ENCODE results near the gene EDIL3.

EDIL3 gene, protein sequence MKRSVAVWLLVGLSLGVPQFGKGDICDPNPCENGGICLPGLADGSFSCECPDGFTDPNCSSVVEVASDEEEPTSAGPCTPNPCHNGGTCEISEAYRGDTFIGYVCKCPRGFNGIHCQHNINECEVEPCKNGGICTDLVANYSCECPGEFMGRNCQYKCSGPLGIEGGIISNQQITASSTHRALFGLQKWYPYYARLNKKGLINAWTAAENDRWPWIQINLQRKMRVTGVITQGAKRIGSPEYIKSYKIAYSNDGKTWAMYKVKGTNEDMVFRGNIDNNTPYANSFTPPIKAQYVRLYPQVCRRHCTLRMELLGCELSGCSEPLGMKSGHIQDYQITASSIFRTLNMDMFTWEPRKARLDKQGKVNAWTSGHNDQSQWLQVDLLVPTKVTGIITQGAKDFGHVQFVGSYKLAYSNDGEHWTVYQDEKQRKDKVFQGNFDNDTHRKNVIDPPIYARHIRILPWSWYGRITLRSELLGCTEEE

DNA sequence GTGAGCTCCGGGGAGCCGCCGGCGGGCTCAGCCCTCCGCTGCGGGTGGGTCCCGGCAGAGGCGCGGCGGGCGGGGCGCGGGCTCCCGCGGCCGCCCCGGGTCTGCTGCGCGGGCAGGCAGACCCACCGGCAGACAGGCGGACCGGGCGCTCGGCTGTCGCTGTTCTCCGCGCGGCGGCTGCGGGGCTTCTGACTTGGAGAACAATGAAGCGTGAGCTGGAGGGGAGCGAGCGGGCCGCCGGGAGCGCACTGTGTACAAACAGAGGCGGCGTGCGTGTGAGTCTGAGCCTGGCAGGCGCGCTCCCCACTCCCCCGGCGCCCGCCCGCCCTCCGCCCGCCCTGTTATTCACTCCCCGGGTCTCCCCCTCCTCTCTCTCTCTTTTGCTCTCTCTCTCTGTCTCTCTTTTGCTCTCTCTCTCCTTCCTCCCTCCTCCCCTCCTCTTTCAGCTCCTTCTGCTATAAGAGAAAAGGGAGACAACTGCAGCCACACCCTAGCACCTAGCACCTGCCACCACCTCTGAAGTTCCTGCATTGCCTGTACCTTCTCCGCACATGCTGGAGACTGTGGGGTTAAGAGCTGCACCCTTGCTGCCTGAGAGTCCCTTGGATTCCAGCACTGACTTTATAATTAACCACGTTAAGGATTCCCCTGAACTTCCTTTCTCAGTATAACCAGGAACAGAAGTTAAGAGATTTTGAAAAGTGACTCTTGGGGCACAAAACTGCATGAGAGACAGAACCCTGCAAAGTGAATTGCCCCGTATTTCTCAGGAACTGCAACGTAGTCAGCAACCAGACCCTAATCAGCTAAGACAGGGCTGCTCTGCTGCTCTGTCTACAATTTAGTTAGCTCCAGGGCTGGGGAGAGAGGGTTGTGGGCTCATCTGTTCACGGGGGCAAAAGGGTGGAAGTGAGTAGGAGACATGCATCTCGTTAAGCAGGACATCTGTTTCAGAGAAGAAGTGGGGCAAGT, at the start of gene EDIL3:
EDIL3 (minus strand) TSS at position 277 of the 972 bp plus-strand sequence. CDS start 506 bp downstream, outside the sequence.
- no peak for DNase-seq (ENCODE audit: extremely low spot score, insufficient read length, low read depth)
- no peak for FAIRE-seq

DNA sequence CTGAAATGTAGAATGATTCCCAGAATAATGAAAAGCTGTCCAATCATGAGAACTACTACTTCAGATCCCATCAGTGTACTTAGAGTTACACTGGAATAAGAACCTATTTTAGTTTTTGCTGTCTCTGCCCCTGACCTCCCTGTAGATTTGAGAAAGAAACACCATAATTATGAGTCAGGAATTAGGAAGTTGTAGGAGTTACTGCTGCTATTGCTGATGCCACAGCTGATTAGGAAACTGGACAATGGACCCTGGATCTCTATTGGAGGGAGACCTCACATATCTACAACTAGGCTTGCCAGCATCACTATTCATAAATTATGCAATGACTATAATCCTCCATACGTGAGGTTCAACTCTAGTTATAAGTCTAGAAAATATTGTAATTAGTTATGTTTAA, 48.8 kb upstream of the EDIL3 start:
- DNase-seq (ENCODE audit: extremely low spot score, insufficient read length, low read depth) (no peak), FAIRE-seq (no peak)

DNA sequence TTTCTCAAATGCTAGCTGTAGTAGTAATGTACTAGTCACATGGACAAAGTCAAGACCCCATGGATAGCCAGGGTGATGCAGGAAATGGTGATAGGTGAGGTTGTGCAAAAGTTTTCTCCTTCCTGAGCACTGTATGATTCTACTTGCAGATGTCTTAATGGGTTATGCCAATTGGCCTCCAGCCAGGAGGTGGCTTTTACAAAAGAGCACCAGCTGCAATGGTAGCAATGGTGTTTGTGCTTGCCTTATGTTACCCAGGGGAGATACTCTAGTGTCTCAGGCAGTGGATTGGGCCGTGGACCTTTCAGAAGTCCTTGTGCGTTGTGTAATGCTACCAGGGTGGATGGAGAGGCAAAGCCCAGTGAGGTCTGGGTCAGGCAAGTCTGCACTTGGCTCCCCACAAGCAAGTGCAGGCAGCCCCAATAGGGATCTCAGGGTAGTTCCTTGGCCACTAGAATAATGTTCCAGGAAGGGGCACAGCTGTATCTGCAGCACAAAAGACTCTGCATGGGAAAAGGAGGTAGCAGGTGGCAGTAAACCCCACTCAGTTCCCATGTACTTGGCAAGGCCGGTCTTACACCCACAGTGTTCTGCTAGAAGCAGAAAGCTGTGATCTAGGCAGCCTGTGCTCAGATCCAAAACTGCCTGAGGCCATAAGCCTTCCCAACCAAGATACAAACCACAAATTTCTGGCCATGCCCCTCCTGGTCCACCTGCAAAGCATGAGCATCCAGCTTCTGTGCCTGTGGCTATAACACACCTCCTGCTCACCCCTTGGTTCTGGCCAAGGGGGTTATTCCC, 46.4 kb upstream of the EDIL3 start:
- no peak for DNase-seq (ENCODE audit: extremely low spot score, insufficient read length, low read depth)
- FAIRE-seq = no peak

DNA sequence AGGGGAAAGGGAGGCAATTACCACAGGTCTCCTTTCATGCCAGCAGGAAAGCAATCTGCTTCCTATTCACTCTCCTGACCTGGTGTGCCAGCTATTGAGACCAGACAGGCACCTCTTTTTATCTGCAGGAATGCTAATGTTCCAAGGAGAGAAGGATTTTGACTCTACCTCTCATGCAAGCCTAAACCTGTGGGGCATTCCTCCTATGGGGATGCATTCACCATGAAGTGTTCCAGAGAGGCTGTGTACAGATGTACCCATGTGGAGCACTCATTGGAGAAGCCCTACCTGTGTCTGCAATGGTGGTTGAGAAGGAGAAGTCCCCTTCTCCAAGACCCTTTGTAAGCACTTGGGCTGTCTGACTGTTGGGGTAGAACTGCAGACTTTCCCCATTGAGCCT, 45.4 kb upstream of the EDIL3 start:
- FAIRE-seq (no peak), DNase-seq (ENCODE audit: extremely low spot score, insufficient read length, low read depth) (no peak)

DNA sequence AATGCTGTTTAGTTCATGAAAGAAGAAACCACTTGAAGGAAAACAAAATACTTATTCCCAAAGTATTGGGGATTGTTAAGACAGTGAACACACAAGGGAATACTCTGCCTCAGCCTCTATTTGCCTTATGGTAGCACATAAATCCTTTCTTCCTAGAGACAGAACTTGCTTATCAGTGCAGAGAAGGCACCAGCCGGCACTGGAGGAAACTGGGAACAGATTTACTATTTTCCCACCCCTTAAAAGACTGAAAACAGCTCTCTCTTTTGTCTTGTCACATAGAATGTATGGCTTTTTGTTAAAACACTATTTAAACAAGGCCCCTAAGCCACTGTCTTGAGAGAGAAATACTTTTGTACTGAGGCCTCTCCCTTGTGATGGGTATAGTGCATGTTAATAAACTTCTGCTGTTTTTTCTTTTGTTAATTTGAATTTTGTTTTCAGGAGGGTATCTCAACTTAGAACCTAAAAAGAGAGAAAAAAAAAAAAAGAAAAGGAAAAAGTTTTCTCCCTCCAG, 40.7 kb upstream of the EDIL3 start:
- no peak for FAIRE-seq
- no peak for DNase-seq (ENCODE audit: extremely low spot score, insufficient read length, low read depth)

DNA sequence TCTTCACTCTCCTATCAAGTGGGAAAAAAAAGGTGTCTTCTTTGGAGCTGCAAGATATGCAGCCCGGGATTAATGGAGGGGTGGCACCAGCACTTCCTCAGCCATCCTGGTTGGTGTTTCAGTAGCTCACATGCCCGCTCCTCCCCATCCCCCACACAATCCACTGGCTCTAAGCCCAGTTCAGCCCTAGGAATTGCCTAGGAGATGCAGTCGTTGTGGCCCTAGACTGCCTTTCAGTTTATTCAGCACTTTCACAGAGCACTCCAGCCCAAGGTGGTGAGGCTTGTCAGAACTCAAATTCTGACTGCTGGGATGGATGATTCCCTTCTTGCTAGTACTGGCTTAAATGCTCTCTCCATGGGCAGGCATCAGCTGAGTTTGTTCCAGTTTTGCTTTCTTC, 35.1 kb upstream of the EDIL3 start:
- DNase-seq (ENCODE audit: extremely low spot score, insufficient read length, low read depth) (no peak), FAIRE-seq (no peak)

DNA sequence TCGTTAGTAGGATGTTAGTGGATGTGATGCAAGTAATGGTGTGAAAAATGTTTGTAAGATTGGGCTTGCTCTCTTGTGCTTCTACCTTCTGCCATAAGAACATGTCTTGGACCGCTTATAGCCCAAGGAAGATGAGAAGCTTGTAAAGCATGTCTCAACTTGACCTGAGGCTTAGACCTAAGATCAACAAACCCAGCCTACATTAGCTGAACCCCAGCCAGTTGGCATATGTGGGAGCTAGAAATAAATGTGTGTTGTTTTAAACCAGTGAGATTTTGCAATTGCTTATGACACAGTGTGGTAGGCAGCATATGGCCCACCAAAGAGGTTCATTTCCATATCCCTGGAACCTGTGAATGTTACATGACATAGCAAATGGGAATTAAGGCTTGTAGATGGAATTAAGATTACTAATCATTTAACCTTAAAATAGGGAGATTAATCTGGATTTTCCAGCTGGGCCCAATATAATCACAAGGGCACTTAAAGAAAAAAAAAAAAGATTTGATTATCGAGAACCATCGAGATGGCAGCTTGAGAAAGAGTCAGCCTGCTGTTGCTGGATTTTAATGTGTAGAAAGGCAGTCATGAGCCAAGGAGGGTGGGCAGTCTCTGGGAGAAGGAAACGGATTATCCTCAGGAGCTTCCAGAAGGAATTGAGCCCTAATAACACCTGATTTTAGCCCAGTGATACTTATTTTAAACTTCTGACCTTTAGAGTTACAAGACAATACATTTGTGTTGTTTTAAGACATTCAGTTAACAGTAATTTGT, 27.3 kb upstream of the EDIL3 start:
- FAIRE-seq = no peak
- no peak for DNase-seq (ENCODE audit: extremely low spot score, insufficient read length, low read depth)

DNA sequence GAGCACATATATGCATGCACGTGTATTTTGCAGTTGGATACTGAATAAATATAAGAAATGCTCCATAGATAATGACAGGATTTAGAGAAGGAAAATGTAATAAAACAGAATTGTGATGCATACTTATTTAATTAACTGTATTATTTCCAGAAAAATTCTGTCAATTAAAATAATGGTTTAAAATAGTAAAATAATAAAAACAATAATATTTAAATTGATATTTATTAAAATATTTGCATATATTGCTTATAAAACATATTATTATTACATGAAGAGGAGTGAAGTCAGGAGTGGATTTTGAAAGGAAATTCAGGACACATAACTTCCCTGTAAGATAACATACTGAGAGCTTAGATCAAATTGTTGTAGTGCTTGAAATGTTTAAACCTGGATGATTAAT, 21.4 kb upstream of the EDIL3 start:
- FAIRE-seq (no peak), DNase-seq (ENCODE audit: extremely low spot score, insufficient read length, low read depth) (no peak)

DNA sequence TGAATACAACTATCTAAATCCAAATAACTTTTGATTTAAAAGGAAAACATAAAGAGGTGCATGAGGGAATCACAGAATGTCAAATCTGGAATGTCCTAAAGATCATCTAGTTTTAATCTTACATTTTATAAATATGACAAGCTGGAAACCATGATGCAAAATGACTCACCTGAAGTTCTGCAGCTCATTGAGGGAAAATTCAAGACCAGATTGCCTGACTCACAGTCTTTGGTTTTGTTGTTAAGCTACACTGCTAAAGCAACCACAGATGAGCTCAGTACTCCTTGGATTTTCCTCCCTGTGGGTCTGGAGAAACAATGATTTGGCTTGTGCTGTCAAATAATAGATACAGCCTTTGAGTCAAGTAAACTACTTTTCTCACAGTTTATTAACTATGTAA, 19.1 kb upstream of the EDIL3 start:
- FAIRE-seq = no peak

DNA sequence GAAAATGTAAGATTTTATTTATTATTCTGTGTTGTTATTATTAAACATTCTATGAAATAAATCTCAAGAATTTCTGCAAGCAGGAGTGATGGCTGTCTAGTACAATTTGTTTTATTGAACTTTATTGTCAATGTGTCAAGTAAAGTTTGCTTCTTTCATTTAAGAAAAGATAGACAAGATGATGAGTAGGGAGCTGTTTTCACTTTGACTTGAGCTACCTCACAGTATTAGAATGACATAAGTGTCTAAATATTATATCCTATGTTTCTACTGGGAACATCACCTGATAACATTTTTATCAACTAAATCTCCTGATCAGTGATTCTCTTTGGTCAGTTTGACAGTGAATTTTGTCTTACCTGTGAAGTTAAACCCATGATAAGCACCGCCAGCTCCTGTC, 12.7 kb upstream of the EDIL3 start:
- no peak for FAIRE-seq
- no peak for DNase-seq (ENCODE audit: extremely low spot score, insufficient read length, low read depth)

More for the DNA sequence above, 19.1 kb upstream of the EDIL3 start:
- no peak for DNase-seq (ENCODE audit: extremely low spot score, insufficient read length, low read depth)

DNA sequence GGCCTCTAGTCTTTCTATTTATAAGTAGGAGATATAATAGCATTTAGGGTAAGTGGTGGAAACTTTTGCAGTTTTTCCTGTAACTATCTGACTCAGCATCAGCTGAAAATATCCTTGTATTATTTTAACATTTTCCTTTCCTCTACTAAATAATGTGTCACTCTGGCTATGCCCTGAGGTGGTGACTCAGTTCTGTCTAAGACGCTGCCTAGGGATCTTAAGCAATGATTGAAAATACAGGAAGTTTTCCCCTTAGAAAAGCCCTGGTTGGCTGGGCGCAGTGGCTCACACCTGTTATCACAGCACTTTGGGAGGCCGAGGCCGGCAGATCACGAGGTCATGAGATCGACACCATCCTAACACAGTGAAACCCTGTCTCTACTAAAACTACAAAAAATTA, 9.3 kb upstream of the EDIL3 start:
- DNase-seq (ENCODE audit: extremely low spot score, insufficient read length, low read depth) (no peak), FAIRE-seq (no peak)

DNA sequence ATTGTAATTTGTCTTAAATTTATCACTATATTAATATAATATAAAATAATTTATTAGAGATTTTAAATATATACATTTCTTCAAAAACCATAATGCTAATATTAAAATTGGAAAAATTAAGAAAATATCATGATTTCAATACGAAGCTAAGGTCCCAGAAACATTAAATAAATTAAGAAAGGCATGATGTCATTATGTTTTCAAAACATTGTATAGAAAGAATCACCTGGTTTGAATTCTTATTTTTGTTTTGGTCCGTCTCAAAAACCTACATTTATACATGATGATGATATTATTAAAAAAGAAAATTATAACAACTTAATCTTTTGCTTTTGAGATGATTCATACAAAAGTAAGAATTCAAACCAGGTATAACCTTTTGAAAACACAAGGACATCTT, 8.2 kb upstream of the EDIL3 start:
- no peak for DNase-seq (ENCODE audit: extremely low spot score, insufficient read length, low read depth)
- FAIRE-seq = no peak

DNA sequence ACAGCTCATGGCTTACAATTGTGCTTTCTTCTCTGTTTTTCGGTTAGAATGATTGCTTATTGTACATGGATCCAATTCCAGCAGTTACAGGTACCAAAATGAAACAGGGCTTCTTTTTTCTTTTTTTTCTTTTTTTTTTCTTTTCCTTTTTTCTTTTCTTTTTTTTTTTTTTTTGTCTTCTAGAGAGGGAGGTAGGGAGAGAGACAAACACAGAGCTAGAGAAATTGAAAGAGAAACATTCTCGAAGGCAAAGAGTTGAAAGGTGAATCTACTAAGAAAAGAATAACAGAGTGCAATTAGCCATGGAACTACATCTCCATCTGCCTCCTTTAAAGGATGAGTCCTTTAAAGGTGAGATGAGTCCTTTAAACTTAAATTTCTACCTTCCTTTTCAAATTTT, 1.0 kb upstream of the EDIL3 start:
- FAIRE-seq (no peak), DNase-seq (ENCODE audit: extremely low spot score, insufficient read length, low read depth) (no peak)

DNA sequence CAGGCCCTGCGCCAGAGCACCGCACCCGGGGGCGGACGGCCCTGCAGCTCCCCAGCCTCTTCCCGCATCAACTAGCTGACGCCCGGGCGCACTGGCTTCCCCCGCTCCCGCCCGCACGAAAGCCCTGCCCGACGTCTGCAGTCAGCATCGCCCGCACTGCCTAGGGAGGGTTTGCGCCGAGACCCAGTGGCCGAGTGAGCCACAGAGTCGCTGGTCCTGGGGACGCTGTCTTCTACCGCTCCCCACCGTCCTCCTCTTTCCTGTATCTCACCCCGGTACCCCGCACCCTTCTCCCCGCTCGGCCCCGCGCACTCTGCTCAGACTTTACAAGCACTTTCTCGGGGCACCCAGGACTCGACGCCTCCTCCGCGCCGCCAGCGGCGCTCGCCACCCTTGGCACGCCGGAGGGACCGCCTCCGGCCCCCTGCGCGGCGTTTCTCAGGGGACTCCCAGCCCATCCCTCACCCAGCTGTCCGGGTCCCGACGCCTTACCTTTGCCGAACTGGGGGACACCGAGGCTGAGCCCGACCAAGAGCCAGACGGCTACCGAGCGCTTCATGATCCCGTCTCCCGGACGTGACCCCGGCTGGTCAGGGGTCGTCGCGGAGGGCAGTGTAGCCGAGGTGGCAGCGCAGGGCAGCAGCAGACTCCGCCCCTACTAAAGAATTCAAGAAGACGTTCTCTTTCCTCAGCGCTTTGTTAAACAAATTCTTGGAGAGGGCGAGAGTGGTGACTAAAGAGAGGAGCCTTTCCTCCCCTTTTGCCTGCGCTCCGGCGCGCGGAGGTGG, 670 bp downstream of the EDIL3 start:
- DNase-seq (ENCODE audit: extremely low spot score, insufficient read length, low read depth) = no peak
- no peak for FAIRE-seq

DNA sequence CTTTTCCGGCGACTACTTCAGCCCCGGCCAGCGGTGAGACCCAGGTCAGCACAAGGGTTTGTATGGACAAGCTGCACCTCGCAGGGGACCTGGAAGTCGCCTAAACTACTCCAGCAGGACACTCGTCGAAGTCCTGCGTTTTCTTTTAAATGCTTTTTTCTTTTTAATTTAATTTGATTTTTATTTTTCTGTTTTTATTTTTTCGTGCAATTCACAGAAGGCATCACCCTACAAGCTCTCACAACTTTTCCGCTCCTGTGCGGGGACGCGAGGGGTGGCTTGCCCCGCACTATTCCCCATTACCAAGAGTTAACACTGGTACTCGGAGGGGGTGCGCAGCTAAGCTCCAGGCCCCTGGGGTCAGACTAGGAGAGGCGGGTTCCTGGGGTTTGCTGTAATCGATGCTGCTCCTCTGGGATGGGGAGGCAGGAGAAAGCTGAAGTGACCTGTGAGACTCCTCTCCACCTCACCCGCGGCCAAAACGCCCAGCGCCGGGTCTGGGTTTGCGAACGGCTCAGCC, 1.3 kb downstream of the EDIL3 start:
- FAIRE-seq (no peak), DNase-seq (ENCODE audit: extremely low spot score, insufficient read length, low read depth) (no peak)

DNA sequence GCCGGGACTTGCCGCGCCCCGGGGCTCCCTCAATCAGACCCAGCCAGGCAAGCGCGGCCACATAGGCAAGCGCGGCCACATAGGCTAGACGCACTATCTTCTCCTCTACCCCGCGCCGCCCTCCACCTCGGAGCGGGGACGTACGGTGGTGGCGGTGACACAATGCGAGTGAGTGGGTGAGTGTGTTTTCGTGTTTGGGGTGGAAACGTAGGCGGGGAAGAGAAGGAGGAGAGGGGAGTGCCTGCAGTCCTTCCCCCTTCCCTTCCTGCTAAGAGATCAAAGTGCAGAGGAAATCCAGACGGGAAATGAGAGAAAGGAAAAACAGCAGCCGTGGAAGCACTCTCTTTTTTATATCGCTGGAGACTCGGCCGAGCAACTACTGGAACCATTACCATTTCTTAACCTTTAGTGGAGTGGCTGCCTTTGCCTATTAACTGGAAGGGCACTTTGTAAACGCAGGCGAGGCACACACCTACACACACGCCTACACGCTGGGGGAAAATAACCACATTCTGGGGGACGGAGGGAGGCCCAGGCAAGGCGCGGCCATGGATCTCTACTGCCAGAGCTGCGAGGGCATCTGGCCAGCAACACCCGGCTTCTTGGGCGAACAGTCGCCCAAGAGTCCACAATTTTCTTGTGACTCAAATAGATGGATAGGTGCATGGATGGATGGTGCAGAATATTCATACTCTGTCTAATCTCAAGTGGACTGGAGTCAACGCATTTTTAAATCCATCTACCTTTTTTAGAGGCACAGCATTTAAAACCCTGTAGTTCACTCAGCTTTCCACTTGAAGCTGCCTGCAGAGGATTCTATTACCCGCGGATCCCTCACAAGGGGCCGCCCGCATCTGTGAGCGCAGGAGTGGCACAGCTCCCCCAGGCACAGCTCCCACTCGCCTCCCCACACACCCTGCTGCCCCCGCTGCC, 2.1 kb downstream of the EDIL3 start:
- FAIRE-seq = no peak
- DNase-seq (ENCODE audit: extremely low spot score, insufficient read length, low read depth) = no peak

Data from GM18507 (cell line).